HG02885 (cell line): ENCODE measurements around the gene COLEC11.
"Not testable (repeated sequence)": the region's sequence is repeated elsewhere in the genome, so short reads cannot be mapped to it uniquely, and the experiment has no call there.

Experiments
- ATAC-seq: cut with Tn5 transposase; IDR thresholded peaks from one replicate; pipeline ENCODE4 v1.9.1; 2021; ENCODE audit warnings: mild to moderate bottlenecking; ENCODE audit not compliant: unreplicated experiment, poor library complexity

The COLEC11 gene

GRCh38 chr2:3604207-3604877 is 9.4 kb downstream of the COLEC11 start:
- ATAC-seq: no peak

- no peak for ATAC-seq
These were observed 10.4 kb downstream of the COLEC11 start for GRCh38 chr2:3604991-3605961.

- no peak for ATAC-seq
These were observed 11.1 kb downstream of the COLEC11 start for GRCh38 chr2:3606028-3606369.

DNA sequence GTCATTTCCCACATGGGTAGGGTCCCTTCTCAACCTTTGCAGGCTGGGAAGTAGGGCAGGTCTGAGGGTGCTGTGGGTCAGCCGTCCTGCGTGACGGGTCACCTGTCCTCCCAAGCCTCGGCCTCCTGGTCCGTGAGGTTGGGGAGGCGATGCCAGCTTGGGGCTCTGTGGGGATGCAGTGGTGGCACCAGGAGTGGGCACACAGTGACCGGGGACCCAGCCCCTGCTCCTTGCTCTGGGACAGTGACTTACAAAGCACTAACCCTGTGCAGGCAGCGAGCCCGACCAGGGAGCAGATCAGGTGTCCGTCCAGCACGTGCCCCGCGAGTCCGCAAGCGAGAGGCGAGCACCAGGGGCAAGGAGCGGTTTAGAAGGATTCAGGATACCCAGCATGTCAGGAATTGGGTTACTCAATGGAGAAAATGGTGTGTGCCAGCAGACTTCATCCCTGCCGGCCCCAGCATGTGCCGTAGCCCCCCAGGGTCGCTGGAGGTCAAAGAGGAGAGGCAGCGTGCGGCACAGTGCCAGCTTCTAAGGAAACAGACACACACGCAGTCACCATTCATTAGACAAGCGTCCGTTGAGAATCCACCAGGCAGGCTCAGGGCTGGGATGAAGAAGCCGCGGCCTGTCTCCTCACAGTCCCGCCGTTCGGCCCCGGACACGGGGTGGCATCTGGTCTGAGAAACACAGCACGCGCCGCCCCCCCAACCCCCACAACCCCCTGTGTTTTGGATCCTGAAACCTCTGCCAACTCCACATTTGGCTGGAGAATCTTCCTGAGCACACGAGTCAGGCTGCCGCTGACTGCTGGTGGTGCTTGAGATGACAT is 11.7 kb downstream of the COLEC11 start:
- ATAC-seq: no peak

DNA sequence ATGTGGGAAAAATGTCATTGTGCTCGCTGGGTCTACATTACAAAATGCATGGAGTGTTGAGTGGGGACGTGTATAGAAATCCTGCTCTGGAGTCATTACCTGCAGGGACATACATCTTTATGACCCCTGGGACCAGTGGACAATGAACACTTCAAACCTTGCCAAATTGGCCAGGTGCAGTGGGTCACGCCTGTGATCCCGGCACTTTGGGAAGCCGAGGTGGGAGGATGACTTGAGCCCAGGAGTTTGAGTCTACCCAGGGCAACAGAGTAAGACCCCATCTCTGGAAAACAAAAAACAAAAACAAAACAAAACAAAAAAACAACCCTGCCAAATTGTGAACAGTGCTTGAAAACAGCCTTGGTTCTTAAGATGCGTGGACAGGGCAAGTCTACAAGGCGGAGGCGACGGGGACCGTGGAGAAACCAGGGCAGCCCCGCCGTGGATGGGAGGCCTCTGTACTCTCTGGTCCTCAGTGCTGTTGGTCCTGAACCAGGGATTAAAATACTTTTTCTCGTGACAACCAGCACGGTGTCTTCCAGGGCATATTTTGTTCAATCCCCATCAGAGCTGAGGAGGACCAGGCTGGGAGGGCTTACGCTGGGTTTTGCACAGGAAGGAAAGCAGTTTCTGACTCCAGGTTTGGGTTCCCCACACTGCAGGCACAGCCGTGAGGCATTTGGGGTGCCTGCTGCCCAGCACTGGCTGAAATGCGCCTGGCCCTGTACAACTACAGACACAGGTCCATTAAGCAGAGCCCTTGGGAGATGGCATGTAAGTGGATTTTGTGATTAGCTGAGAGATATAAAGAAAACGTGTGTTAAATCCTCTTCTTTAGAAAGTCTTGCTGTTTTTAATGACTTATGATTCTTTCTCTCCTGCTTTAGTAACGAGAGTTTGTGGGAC is 13.7 kb downstream of the COLEC11 start:
- ATAC-seq: no peak

DNA sequence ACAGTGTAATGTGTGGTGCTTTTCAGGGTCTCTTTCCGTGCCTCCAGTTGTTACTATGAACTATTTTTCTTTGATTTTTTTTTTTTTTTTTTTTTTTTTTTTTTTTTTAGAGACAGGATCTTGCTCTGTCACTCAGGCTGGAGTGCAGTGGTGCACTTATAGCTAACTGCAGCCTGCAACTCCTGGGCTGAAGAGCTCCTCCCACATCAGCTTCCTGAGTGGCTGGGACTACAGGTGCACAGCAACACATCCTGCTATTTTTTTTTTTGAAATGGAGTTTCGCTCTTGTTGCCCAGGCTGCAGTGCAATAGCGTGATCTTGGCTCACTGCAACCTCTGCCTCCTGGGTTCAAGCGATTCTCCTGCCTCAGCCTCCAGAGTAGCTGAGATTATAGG is 14.4 kb downstream of the COLEC11 start:
- peak; percentile 70 for ATAC-seq

GRCh38 chr2:3610415-3610814 is 15.5 kb downstream of the COLEC11 start:
- peak; percentile 23 for ATAC-seq

- no peak for ATAC-seq
These were observed 16.1 kb downstream of the COLEC11 start for GRCh38 chr2:3610881-3611505.

GRCh38 chr2:3611589-3611988 is 16.7 kb downstream of the COLEC11 start:
- no peak for ATAC-seq

DNA sequence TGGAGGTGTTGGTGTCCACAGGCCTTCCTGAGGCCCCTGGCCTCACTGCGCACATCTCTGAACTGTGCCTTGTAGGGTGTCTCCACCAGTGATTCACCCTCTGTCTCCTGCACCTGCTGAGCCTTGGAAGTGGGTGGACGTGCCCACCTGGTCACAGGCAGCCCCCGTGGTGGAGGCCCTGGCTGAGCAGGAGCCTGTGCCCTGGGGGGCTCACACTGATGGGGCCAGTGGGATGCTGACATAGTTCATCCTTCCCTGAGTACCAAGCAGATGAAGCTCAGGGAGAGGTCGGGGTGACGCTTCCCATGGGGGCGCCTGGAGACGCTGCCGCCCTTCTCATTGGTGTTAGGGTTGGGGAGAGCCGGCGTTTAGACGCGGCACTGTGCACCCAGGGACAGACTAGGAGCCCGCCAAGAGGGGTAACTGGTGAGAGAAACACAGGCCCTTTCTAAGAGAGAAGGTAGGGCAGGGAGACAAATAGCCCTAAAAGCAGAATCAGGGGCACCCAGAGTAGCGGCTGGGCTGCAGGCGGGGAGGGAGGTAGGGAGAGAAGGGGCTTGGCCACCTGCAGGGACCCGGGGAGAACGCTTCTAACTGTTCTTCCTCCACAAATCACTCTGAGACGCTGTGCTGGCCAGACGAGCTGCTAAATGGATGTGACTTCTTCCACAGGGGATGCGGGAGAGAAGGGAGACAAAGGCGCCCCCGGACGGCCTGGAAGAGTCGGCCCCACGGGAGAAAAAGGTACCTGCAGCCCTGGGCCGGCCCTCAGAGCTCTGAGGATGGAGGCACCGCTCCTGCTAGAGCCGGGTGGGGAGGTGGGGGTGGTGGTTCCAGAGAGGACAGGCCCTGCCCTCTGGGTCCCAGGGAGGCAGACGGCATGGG is 18.0 kb downstream of the COLEC11 start:
- ATAC-seq: no peak

DNA sequence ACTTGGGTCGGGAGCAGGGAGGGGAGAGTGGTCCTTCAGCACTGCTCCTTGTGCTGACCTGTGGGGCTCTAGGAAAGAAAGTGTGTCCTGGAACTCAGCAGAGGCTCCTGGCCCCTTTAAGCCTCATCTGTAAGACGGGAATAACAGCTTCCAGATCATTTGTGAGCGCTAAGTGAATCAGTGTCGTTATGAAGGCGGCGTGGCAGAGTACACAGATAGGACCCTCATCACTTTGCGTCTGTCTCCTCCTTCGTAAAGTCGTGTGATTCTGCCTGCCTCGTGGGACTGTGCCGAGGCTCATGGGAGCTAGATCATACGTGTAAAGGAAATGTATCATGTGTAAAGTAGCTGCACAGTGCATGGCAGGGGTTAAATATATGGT is 18.6 kb downstream of the COLEC11 start:
- no peak for ATAC-seq

- not testable (repeated sequence) for ATAC-seq
These were observed 19.8 kb downstream of the COLEC11 start for GRCh38 chr2:3614743-3615142.

GRCh38 chr2:3615541-3616200 is 20.8 kb downstream of the COLEC11 start:
- ATAC-seq: not testable (repeated sequence)

DNA sequence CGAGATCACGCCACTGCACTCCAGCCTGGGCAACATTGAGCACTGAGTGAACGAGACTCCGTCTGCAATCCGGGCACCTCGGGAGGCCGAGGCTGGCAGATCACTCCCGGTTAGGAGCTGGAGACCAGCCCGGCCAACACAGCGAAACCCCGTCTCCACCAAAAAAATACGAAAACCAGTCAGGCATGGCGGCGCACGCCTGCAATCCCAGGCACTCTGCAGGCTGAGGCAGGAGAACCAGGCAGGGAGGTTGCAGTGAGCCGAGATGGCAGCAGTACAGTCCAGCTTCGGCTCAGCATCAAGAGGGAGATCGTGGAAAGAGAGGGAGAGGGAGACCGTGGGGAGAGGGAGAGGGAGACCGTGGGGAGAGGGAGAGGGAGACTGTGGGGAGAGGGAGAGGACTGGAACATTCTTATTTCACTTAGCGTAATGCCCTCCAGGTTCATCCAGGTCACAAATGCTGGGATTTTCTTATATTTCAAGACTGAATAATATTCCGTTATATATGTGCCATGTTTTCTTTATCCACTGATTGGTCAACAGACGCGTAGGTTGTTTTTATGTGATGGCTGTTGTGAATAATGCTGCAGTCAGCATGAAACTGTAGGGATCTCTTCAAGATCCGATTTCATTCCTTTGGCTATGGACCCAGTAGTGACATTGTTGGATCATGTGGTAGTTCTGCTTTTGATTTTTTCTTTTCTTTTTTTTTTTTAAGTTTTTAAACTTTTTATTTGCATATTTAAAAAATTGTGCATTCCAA is 21.7 kb downstream of the COLEC11 start:
- not testable (repeated sequence) for ATAC-seq

- no peak for ATAC-seq
These were observed 22.4 kb downstream of the COLEC11 start for GRCh38 chr2:3617198-3617890.

DNA sequence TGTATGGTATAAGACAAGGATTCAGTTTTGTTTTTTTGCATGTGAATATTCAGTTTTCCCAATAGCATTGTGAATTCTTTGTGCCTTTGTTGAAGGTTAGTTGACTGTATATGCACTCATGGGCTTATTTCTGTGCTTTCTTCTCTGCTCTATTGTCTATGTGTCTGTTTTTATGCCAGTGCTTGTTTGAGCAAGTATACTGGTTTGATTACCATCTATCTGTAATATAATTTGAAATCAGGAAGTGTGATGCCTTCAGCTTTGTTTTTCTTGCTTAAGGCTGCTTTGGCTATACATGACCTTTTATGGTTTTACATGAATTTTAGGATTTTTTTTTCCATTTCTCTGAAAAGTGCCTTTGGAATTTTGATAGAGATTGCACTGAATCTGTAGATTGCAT is 23.5 kb downstream of the COLEC11 start:
- no peak for ATAC-seq

- no peak for ATAC-seq
These were observed 24.1 kb downstream of the COLEC11 start for GRCh38 chr2:3619033-3619432.
